Activated CD8-positive, alpha-beta memory T cell treated with anti-CD3 and anti-CD28 coated beads, Interleukin-2, amount 10 ng/mL, durations not matched to agents 7 days and 5 days (primary cell): ENCODE measurements around the gene ABHD15. TPM values are rescaled to one million over a fixed set of nuclear protein-coding genes. Genes with fewer than 3 reads are reported as not detected.

Source experiments
- ATAC-seq: fragments of 150-1000 bp; cut with Tn5 transposase; one replicate; pipeline ENCODE4 v1.10.0; 2021; ENCODE audit warnings: moderate library complexity
- CTCF ChIA-PET: fragments of 350-600 bp; sonication (Branson Sonifier 250); formaldehyde crosslinking; loops from one replicate; lab custom pipeline; 2021; ENCODE audit warnings: antibody characterized with exemption; lab: Charles Lee
- DNase-seq: peaks from one replicate; pipeline ENCODE4 v3.0.0-alpha.2; 2020
- H3K27ac Mint-ChIP-seq: one replicate; pipeline ENCODE4 v1.8.0; 2021; ENCODE audit warnings: mild to moderate bottlenecking, mixed read lengths
- H3K27me3 Mint-ChIP-seq: one replicate; pipeline ENCODE4 v1.8.0; 2021; ENCODE audit warnings: mixed read lengths
- H3K36me3 Mint-ChIP-seq: one replicate; pipeline ENCODE4 v1.8.0; 2021; ENCODE audit warnings: mild to moderate bottlenecking, mixed read lengths
- H3K4me1 Mint-ChIP-seq: one replicate; pipeline ENCODE4 v1.8.0; 2021; ENCODE audit warnings: mixed read lengths
- H3K4me3 Mint-ChIP-seq: one replicate; pipeline ENCODE4 v1.8.0; 2021; ENCODE audit warnings: mild to moderate bottlenecking, moderate library complexity, mixed read lengths
- H3K9me3 Mint-ChIP-seq: one replicate; pipeline ENCODE4 v1.8.0; 2022; ENCODE audit warnings: low read depth, mixed read lengths
- total RNA-seq, 2 experiments: library from RNA; stranded (reverse); gene quantifications; one replicate each; pipeline ENCODE4 v1.2.3, GENCODE V29; 2021

The ABHD15 gene, protein sequence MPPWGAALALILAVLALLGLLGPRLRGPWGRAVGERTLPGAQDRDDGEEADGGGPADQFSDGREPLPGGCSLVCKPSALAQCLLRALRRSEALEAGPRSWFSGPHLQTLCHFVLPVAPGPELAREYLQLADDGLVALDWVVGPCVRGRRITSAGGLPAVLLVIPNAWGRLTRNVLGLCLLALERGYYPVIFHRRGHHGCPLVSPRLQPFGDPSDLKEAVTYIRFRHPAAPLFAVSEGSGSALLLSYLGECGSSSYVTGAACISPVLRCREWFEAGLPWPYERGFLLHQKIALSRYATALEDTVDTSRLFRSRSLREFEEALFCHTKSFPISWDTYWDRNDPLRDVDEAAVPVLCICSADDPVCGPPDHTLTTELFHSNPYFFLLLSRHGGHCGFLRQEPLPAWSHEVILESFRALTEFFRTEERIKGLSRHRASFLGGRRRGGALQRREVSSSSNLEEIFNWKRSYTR
- total RNA-seq: 10 to 100 TPM; 20.0 to 20.3 TPM

DNA sequence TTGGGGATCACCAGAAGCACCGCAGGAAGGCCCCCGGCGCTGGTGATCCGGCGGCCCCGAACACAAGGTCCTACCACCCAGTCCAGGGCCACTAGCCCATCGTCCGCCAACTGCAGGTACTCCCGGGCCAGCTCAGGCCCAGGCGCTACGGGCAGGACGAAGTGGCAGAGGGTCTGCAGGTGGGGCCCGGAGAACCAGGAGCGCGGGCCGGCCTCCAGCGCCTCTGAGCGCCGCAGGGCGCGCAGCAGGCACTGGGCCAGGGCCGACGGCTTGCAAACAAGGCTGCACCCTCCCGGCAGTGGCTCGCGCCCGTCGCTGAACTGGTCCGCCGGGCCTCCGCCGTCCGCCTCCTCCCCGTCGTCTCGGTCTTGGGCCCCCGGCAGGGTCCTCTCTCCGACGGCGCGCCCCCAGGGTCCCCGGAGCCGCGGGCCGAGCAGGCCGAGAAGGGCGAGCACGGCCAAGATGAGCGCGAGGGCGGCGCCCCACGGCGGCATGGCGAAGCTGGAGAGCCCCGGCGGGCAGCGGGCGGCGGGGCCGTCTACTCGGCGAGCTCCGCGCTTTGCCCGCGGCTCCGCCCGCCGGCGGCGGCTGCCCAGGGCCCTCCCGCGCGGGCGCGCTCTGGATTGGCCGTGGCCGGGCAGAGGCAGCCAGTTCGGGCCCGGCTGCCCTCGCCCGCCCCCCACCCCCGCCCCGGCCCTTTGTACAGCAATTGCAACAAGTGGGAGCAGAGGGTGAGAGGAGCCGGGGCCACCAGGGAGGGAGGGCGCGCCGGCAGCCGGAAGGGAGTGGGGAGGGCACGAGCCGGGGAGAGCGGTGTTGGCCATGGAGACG lies at the start of gene ABHD15:
Gene ABHD15, minus strand, starts transcription at position 565 of the 831 bp plus-strand sequence. Its CDS starts 71 bp downstream, at position 494.
- Mint-ChIP-seq H3K27me3 (no peaks in the 10 kb centered on the region), H3K4me1 (peaks cover 44% of the 10 kb centered on the region), H3K4me3 (peak within 1 kb of the TSS; percentile 95), H3K9me3 (no peaks in the 10 kb centered on the region), H3K27ac (peak within 1 kb of the TSS; percentile 95), H3K36me3 (peaks cover 21% of the 10 kb centered on the region)
- DNase-seq (peak; percentile 78), ATAC-seq (peak; percentile 48)
- CTCF ChIA-PET: interaction anchor here (0.6 to 24.4 kb wide), 17 partner anchors 9 to 418 kb away, joined by 3 to 458 read pairs (median 5); partner anchors contain the start of gene CORO6

DNA sequence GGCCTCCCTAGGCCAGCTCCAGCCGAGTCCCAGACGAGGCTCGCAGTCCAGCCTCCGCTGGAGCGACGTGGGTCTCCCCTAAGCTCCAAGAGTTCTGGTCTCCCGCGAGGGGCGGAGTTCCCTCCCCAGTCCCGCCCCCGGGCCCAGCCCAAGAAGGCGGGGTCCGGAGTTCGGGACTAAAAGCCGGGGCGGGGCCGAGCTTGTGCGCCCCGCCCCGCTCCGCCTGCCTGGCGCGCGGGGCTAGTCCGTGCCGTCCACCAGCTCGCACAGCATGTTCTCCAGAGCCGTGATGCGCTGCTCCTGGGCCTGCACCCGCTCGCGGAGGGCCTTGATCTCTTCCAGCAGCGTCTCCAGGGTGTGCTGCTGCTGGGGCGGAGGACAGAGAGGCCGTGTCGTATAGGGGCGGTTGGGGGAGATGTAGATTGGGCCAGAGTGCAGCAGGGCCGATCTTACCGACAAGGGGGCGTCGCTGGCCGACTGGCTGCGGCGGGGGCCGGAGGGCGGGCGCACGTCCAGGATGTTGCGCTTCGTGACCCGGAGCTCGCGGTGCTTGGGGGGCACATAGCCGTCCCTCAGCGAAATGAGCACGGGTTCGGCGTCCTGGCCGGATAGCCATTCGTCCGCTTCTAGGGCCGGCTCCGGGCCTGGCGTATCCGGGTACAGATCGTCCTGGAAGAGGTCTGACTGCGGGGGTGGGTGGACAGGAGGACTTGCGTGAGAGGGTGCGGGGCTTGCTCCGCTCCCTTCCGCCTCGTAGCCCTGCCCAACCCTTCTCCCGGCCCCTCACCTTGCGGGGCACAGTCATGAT lies 48.9 kb upstream of the ABHD15 start:
- Mint-ChIP-seq H3K4me1 (peaks cover 44% of the 10 kb centered on the region), H3K36me3 (no peaks in the 10 kb centered on the region), H3K27ac (peak overlapping the region; percentile 95), H3K9me3 (no peaks in the 10 kb centered on the region), H3K4me3 (peak overlapping the region; percentile 80), H3K27me3 (peaks cover 12% of the 10 kb centered on the region)
- CTCF ChIA-PET: interaction anchor here (0.7 to 24.4 kb wide), 18 partner anchors 11 to 492 kb away, joined by 3 to 458 read pairs (median 5); partner anchors contain the start of genes ABHD15, ANKRD13B, MYO18A and NUFIP2
- ATAC-seq: peak; percentile 66
- DNase-seq: peak; percentile 92

GRCh38 chr17:29615048-29615385 lies 48.2 kb upstream of the ABHD15 start:
- Mint-ChIP-seq H3K4me3 (peak overlapping the region; percentile 80), H3K9me3 (no peaks in the 10 kb centered on the region), H3K27ac (peak overlapping the region; percentile 95), H3K27me3 (peaks cover 8% of the 10 kb centered on the region), H3K36me3 (no peaks in the 10 kb centered on the region), H3K4me1 (peaks cover 44% of the 10 kb centered on the region)
- CTCF ChIA-PET: interaction anchor here (0.6 to 24.4 kb wide), 12 partner anchors 10 to 491 kb away, joined by 3 to 458 read pairs (median 6); partner anchors contain the start of genes ABHD15, ANKRD13B, SSH2 and TP53I13
- DNase-seq (peak; percentile 96), ATAC-seq (peak; percentile 41)

- H3K4me3 Mint-ChIP-seq: peak overlapping the region; percentile 80
- peaks cover 44% of the 10 kb centered on the region for H3K4me1 Mint-ChIP-seq
- ATAC-seq (no peak), DNase-seq (no peak)
- CTCF ChIA-PET: interaction anchor here (0.6 to 24.4 kb wide), 13 partner anchors 9 to 490 kb away, joined by 3 to 458 read pairs (median 5); partner anchors contain the start of genes ABHD15, ANKRD13B, SSH2 and TP53I13
- H3K27me3 Mint-ChIP-seq: peaks cover 3% of the 10 kb centered on the region
- no peaks in the 10 kb centered on the region for H3K9me3 Mint-ChIP-seq
- H3K36me3 Mint-ChIP-seq: no peaks in the 10 kb centered on the region
- peak overlapping the region; percentile 95 for H3K27ac Mint-ChIP-seq
Observed at GRCh38 chr17:29614349-29615047, 47.7 kb upstream of the ABHD15 start.

DNA sequence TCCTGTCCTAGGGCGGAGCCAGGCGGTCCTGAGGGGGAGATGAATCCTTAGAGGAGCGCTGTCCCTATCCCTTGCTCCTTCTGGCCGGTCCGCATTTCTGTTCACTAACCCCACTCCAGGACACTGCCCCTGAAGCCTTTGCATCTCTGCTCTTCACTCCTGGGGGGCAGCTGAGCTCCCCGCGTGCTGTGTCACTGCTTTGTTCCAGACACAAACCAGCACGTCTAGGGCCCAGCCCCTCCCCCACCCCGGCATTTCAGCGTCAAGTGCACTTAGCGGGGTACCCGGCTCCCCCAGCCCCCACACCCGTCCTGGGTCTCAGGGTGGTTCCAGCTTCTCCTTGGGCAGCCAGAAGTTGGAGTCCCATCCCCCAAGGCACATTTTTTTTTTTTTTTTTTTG lies 47.0 kb upstream of the ABHD15 start:
- no peaks in the 10 kb centered on the region for H3K9me3 Mint-ChIP-seq
- no peaks in the 10 kb centered on the region for H3K36me3 Mint-ChIP-seq
- H3K27ac Mint-ChIP-seq: peak overlapping the region; percentile 70
- H3K4me3 Mint-ChIP-seq: peak overlapping the region; percentile 51
- ATAC-seq (no peak), DNase-seq (no peak)
- peaks cover 3% of the 10 kb centered on the region for H3K27me3 Mint-ChIP-seq
- CTCF ChIA-PET: interaction anchor here (0.7 to 24.4 kb wide), 15 partner anchors 9 to 316 kb away, joined by 3 to 458 read pairs (median 4); partner anchors contain the start of genes ABHD15, ANKRD13B, SSH2 and TP53I13
- H3K4me1 Mint-ChIP-seq: peaks cover 44% of the 10 kb centered on the region

DNA sequence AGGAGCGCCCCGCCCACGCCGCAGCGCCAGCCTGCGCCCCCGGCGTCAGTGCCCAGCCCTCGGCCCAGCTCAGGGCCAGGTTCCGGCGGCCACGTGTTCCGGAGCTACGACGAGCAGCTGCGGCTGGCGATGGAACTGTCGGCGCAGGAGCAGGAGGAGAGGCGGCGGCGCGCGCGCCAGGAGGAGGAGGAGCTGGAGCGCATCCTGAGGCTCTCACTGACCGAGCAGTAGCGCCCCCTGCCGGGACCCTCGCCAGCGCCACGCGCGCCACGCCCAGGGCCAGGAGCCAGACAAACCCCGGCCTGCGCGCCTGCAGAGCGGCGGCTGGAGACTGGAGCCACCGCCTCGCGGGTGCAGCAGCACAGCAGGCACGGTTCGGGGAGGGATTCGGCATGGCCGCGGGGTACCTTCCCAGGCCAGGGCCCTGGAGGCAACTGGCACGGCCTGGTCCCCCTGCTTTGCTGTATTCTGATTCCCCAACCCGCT lies 46.6 kb upstream of the ABHD15 start:
- ATAC-seq: peak; percentile 44
- Mint-ChIP-seq H3K36me3 (no peaks in the 10 kb centered on the region), H3K4me1 (peaks cover 43% of the 10 kb centered on the region), H3K27ac (no peak overlapping the region), H3K4me3 (peak overlapping the region; percentile 51), H3K9me3 (no peaks in the 10 kb centered on the region), H3K27me3 (peaks cover 3% of the 10 kb centered on the region)
- CTCF ChIA-PET: interaction anchor here (0.6 to 24.4 kb wide), 16 partner anchors 8 to 317 kb away, joined by 3 to 458 read pairs (median 4); partner anchors contain the start of genes ABHD15, ANKRD13B, CORO6 and SSH2
- DNase-seq: peak; percentile 95

- Mint-ChIP-seq H3K36me3 (no peaks in the 10 kb centered on the region), H3K4me1 (peaks cover 39% of the 10 kb centered on the region), H3K9me3 (no peaks in the 10 kb centered on the region), H3K4me3 (no peak overlapping the region), H3K27ac (no peak overlapping the region), H3K27me3 (peaks cover 3% of the 10 kb centered on the region)
- CTCF ChIA-PET: interaction anchor here (0.6 to 24.4 kb wide), 14 partner anchors 7 to 317 kb away, joined by 3 to 458 read pairs (median 4); partner anchors contain the start of genes ABHD15, ANKRD13B, CORO6 and SSH2
- ATAC-seq: no peak
- DNase-seq: no peak
Observed at GRCh38 chr17:29612404-29613280, 45.8 kb upstream of the ABHD15 start.

GRCh38 chr17:29612094-29612403 lies 45.2 kb upstream of the ABHD15 start:
- Mint-ChIP-seq H3K36me3 (no peaks in the 10 kb centered on the region), H3K27me3 (peaks cover 3% of the 10 kb centered on the region), H3K27ac (no peak overlapping the region), H3K4me3 (no peak overlapping the region), H3K4me1 (peaks cover 33% of the 10 kb centered on the region), H3K9me3 (no peaks in the 10 kb centered on the region)
- DNase-seq (no peak), ATAC-seq (no peak)
- CTCF ChIA-PET: interaction anchor here (24.4 kb wide), 1 partner anchor 35 kb away, joined by 458 read pairs; the partner anchor contains the start of genes ABHD15 and TP53I13

GRCh38 chr17:29611351-29612093 lies 44.7 kb upstream of the ABHD15 start:
- no peak overlapping the region for H3K27ac Mint-ChIP-seq
- no peak for DNase-seq
- H3K36me3 Mint-ChIP-seq: no peaks in the 10 kb centered on the region
- CTCF ChIA-PET: interaction anchor here (24.4 kb wide), 1 partner anchor 34 kb away, joined by 458 read pairs; the partner anchor contains the start of genes ABHD15 and TP53I13
- no peak overlapping the region for H3K4me3 Mint-ChIP-seq
- no peaks in the 10 kb centered on the region for H3K9me3 Mint-ChIP-seq
- ATAC-seq: no peak
- no peaks in the 10 kb centered on the region for H3K27me3 Mint-ChIP-seq
- peaks cover 28% of the 10 kb centered on the region for H3K4me1 Mint-ChIP-seq

- H3K9me3 Mint-ChIP-seq: no peaks in the 10 kb centered on the region
- CTCF ChIA-PET: interaction anchor here (1.5 to 24.4 kb wide), 2 partner anchors 17 to 33 kb away, joined by 4 to 458 read pairs; partner anchors contain the start of genes ABHD15, ANKRD13B and TP53I13
- H3K4me1 Mint-ChIP-seq: peaks cover 18% of the 10 kb centered on the region
- H3K4me3 Mint-ChIP-seq: no peak overlapping the region
- ATAC-seq (no peak), DNase-seq (no peak)
- H3K36me3 Mint-ChIP-seq: no peaks in the 10 kb centered on the region
- H3K27me3 Mint-ChIP-seq: no peaks in the 10 kb centered on the region
- H3K27ac Mint-ChIP-seq: no peak overlapping the region
Observed at GRCh38 chr17:29610395-29610794, 43.6 kb upstream of the ABHD15 start.
